ENCODE results near the gene UBE3B.

The UBE3B gene

GRCh38 chr12:109529691-109530640, 52.5 kb downstream of the UBE3B start:
- Histone ChIP-seq H3K36me3 (ENCODE audit: insufficient read depth, insufficient read length, low read length) (peaks cover 81% of the 10 kb centered on the region), H3K27me3 (ENCODE audit: insufficient read depth, insufficient read length) (no peaks in the 10 kb centered on the region), H3K9me3 (ENCODE audit: insufficient read depth, low read length) (no peaks in the 10 kb centered on the region), H3K4me1 (ENCODE audit: insufficient read depth, insufficient read length) (no peaks in the 10 kb centered on the region), H3K4me3 (ENCODE audit: insufficient read length, low read depth) (no peak overlapping the region), H3K9ac (ENCODE audit: insufficient read length, low read depth) (no peak overlapping the region)
- TF ChIP-seq ZNF274 (IDR thresholded peaks at IDR 0.05; ENCODE audit: low read depth, low read length): no peak
- TF ChIP-seq SUZ12 (IDR thresholded peaks at IDR 0.05; ENCODE audit: extremely low read depth, insufficient read depth, insufficient read length): no peak
- no peak for TF ChIP-seq YY1 (IDR thresholded peaks at IDR 0.05; ENCODE audit: insufficient read depth, insufficient read length)
- peak; percentile 8 for DNase-seq (ENCODE audit: low read depth, low spot score)

GRCh38 chr12:109531411-109531810, 54.0 kb downstream of the UBE3B start:
- Histone ChIP-seq H3K9ac (ENCODE audit: insufficient read length, low read depth) (no peak overlapping the region), H3K4me3 (ENCODE audit: insufficient read length, low read depth) (no peak overlapping the region), H3K4me1 (ENCODE audit: insufficient read depth, insufficient read length) (no peaks in the 10 kb centered on the region), H3K36me3 (ENCODE audit: insufficient read depth, insufficient read length, low read length) (peaks cover 81% of the 10 kb centered on the region), H3K9me3 (ENCODE audit: insufficient read depth, low read length) (no peaks in the 10 kb centered on the region), H3K27me3 (ENCODE audit: insufficient read depth, insufficient read length) (no peaks in the 10 kb centered on the region)
- no peak for DNase-seq (ENCODE audit: low read depth, low spot score)
- no peak for TF ChIP-seq SUZ12 (IDR thresholded peaks at IDR 0.05; ENCODE audit: extremely low read depth, insufficient read depth, insufficient read length)
- no peak for TF ChIP-seq YY1 (IDR thresholded peaks at IDR 0.05; ENCODE audit: insufficient read depth, insufficient read length)
- TF ChIP-seq ZNF274 (IDR thresholded peaks at IDR 0.05; ENCODE audit: low read depth, low read length): no peak

GRCh38 chr12:109532721-109533486, 55.5 kb downstream of the UBE3B start:
- Histone ChIP-seq H3K9ac (ENCODE audit: insufficient read length, low read depth) (no peak overlapping the region), H3K4me1 (ENCODE audit: insufficient read depth, insufficient read length) (no peaks in the 10 kb centered on the region), H3K36me3 (ENCODE audit: insufficient read depth, insufficient read length, low read length) (peaks cover 79% of the 10 kb centered on the region), H3K4me3 (ENCODE audit: insufficient read length, low read depth) (no peak overlapping the region), H3K9me3 (ENCODE audit: insufficient read depth, low read length) (no peaks in the 10 kb centered on the region), H3K27me3 (ENCODE audit: insufficient read depth, insufficient read length) (no peaks in the 10 kb centered on the region)
- TF ChIP-seq YY1 (IDR thresholded peaks at IDR 0.05; ENCODE audit: insufficient read depth, insufficient read length) (no peak), ZNF274 (IDR thresholded peaks at IDR 0.05; ENCODE audit: low read depth, low read length) (no peak)
- DNase-seq (ENCODE audit: low read depth, low spot score): no peak

GRCh38 chr12:109533487-109533740, 56.0 kb downstream of the UBE3B start:
- no peaks in the 10 kb centered on the region for H3K27me3 ChIP-seq (ENCODE audit: insufficient read depth, insufficient read length)
- no peaks in the 10 kb centered on the region for H3K4me1 ChIP-seq (ENCODE audit: insufficient read depth, insufficient read length)
- H3K9ac ChIP-seq (ENCODE audit: insufficient read length, low read depth): no peak overlapping the region
- TF ChIP-seq SUZ12 (IDR thresholded peaks at IDR 0.05; ENCODE audit: extremely low read depth, insufficient read depth, insufficient read length): no peak
- no peak for TF ChIP-seq YY1 (IDR thresholded peaks at IDR 0.05; ENCODE audit: insufficient read depth, insufficient read length)
- no peak for TF ChIP-seq ZNF274 (IDR thresholded peaks at IDR 0.05; ENCODE audit: low read depth, low read length)
- H3K9me3 ChIP-seq (ENCODE audit: insufficient read depth, low read length): no peaks in the 10 kb centered on the region
- DNase-seq (ENCODE audit: low read depth, low spot score): no peak
- no peak overlapping the region for H3K4me3 ChIP-seq (ENCODE audit: insufficient read length, low read depth)
- H3K36me3 ChIP-seq (ENCODE audit: insufficient read depth, insufficient read length, low read length): peaks cover 74% of the 10 kb centered on the region

- Histone ChIP-seq H3K4me3 (ENCODE audit: insufficient read length, low read depth) (no peak overlapping the region), H3K9ac (ENCODE audit: insufficient read length, low read depth) (no peak overlapping the region), H3K27me3 (ENCODE audit: insufficient read depth, insufficient read length) (no peaks in the 10 kb centered on the region), H3K4me1 (ENCODE audit: insufficient read depth, insufficient read length) (no peaks in the 10 kb centered on the region), H3K9me3 (ENCODE audit: insufficient read depth, low read length) (no peaks in the 10 kb centered on the region), H3K36me3 (ENCODE audit: insufficient read depth, insufficient read length, low read length) (peaks cover 74% of the 10 kb centered on the region)
- TF ChIP-seq ZNF274 (IDR thresholded peaks at IDR 0.05; ENCODE audit: low read depth, low read length) (no peak), SUZ12 (IDR thresholded peaks at IDR 0.05; ENCODE audit: extremely low read depth, insufficient read depth, insufficient read length) (no peak), YY1 (IDR thresholded peaks at IDR 0.05; ENCODE audit: insufficient read depth, insufficient read length) (no peak)
- no peak for DNase-seq (ENCODE audit: low read depth, low spot score)
Measured at GRCh38 chr12:109534456-109534855, 57.0 kb downstream of the UBE3B start.

GRCh38 chr12:109535231-109535862, 57.9 kb downstream of the UBE3B start:
- no peaks in the 10 kb centered on the region for H3K27me3 ChIP-seq (ENCODE audit: insufficient read depth, insufficient read length)
- no peaks in the 10 kb centered on the region for H3K9me3 ChIP-seq (ENCODE audit: insufficient read depth, low read length)
- peaks cover 71% of the 10 kb centered on the region for H3K36me3 ChIP-seq (ENCODE audit: insufficient read depth, insufficient read length, low read length)
- no peak overlapping the region for H3K4me3 ChIP-seq (ENCODE audit: insufficient read length, low read depth)
- no peak for DNase-seq (ENCODE audit: low read depth, low spot score)
- no peak for TF ChIP-seq ZNF274 (IDR thresholded peaks at IDR 0.05; ENCODE audit: low read depth, low read length)
- no peak for TF ChIP-seq SUZ12 (IDR thresholded peaks at IDR 0.05; ENCODE audit: extremely low read depth, insufficient read depth, insufficient read length)
- TF ChIP-seq YY1 (IDR thresholded peaks at IDR 0.05; ENCODE audit: insufficient read depth, insufficient read length): no peak
- H3K9ac ChIP-seq (ENCODE audit: insufficient read length, low read depth): no peak overlapping the region
- no peaks in the 10 kb centered on the region for H3K4me1 ChIP-seq (ENCODE audit: insufficient read depth, insufficient read length)

- no peaks in the 10 kb centered on the region for H3K27me3 ChIP-seq (ENCODE audit: insufficient read depth, insufficient read length)
- no peak overlapping the region for H3K4me3 ChIP-seq (ENCODE audit: insufficient read length, low read depth)
- DNase-seq (ENCODE audit: low read depth, low spot score): no peak
- no peak overlapping the region for H3K9ac ChIP-seq (ENCODE audit: insufficient read length, low read depth)
- TF ChIP-seq ZNF274 (IDR thresholded peaks at IDR 0.05; ENCODE audit: low read depth, low read length): no peak
- TF ChIP-seq YY1 (IDR thresholded peaks at IDR 0.05; ENCODE audit: insufficient read depth, insufficient read length): no peak
- no peak for TF ChIP-seq SUZ12 (IDR thresholded peaks at IDR 0.05; ENCODE audit: extremely low read depth, insufficient read depth, insufficient read length)
- no peaks in the 10 kb centered on the region for H3K4me1 ChIP-seq (ENCODE audit: insufficient read depth, insufficient read length)
- H3K36me3 ChIP-seq (ENCODE audit: insufficient read depth, insufficient read length, low read length): peaks cover 66% of the 10 kb centered on the region
- no peaks in the 10 kb centered on the region for H3K9me3 ChIP-seq (ENCODE audit: insufficient read depth, low read length)
Measured at GRCh38 chr12:109535863-109536250, 58.4 kb downstream of the UBE3B start.

Data from NT2/D1 (cell line).